B cell (primary cell): Measurements from ENCODE around the gene CMPK2.

Experiments used
- EZH2 ChIP-seq: IDR thresholded peaks from 2 replicates; pipeline ENCODE4 v1.6.1; 2012; ENCODE audit warnings: borderline replicate concordance, low read depth, mild to moderate bottlenecking, moderate library complexity, low read length; ENCODE audit not compliant: insufficient read depth, poor library complexity, severe bottlenecking
- TF ChIP-seq, protein P1 (sequence below): fragments of 200-600 bp; IDR thresholded peaks from one replicate; pipeline ENCODE4 v1.8.0; 2022; ENCODE audit warnings: antibody characterized with exemption, mild to moderate bottlenecking

DNA sequence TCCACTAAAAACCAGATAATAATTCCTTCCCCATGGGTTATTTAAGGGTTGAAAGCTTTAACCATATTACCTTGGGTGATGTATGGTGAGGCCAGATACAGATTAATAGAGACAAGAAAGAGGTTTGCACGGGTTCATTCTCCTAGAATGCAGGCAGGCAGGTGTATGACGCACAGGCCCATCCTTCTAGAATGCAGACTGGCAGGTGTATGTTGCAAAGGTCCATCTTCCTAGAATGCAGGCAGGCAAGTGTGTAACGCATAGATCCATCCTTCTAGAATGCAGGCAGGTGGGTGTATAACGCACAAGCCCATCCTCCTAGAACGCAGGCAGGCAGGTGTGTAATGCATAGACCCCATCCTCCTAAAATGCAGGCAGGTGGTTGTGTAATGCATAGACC, 15.8 kb upstream of the CMPK2 start:
- TF ChIP-seq, protein P1, sequence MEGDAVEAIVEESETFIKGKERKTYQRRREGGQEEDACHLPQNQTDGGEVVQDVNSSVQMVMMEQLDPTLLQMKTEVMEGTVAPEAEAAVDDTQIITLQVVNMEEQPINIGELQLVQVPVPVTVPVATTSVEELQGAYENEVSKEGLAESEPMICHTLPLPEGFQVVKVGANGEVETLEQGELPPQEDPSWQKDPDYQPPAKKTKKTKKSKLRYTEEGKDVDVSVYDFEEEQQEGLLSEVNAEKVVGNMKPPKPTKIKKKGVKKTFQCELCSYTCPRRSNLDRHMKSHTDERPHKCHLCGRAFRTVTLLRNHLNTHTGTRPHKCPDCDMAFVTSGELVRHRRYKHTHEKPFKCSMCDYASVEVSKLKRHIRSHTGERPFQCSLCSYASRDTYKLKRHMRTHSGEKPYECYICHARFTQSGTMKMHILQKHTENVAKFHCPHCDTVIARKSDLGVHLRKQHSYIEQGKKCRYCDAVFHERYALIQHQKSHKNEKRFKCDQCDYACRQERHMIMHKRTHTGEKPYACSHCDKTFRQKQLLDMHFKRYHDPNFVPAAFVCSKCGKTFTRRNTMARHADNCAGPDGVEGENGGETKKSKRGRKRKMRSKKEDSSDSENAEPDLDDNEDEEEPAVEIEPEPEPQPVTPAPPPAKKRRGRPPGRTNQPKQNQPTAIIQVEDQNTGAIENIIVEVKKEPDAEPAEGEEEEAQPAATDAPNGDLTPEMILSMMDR: no peak
- no peak for TF ChIP-seq EZH2
